HG02970 (cell line): ENCODE data around the gene KPNB1.

ENCODE experiments used
- ATAC-seq: cut with Tn5 transposase; IDR thresholded peaks from one replicate; pipeline ENCODE4 v1.9.1; 2021; ENCODE audit warnings: mild to moderate bottlenecking, moderate library complexity, moderate number of reproducible peaks; ENCODE audit not compliant: unreplicated experiment, low FRiP score

KPNB1 gene

GRCh38 chr17:47708312-47708863 lies 58.7 kb downstream of the KPNB1 start:
- no peak for ATAC-seq

DNA sequence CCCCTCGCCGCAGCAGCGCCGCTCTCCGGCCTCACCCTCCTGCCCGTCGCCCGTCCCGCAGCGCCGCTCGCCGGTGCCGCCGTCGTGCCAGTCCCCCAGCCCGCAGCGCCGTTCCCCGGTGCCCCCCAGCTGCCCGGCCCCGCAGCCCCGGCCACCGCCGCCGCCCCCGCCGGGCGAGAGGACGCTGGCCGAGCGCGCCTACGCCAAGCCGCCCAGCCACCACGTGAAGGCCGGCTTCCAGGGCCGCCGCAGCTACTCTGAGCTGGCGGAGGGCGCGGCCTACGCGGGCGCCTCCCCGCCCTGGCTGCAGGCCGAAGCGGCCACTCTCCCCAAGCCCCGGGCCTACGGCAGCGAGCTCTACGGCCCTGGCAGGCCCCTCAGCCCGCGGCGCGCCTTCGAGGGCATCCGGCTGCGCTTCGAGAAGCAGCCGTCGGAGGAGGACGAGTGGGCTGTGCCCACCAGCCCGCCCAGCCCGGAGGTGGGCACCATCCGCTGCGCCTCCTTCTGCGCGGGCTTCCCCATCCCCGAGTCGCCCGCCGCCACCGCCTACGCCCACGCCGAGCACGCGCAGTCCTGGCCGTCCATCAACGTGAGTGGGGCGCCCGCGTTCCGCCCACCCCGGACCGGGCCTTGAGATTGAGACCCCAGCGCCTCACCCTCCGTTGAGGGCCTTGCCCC lies 59.3 kb downstream of the KPNB1 start:
- no peak for ATAC-seq

DNA sequence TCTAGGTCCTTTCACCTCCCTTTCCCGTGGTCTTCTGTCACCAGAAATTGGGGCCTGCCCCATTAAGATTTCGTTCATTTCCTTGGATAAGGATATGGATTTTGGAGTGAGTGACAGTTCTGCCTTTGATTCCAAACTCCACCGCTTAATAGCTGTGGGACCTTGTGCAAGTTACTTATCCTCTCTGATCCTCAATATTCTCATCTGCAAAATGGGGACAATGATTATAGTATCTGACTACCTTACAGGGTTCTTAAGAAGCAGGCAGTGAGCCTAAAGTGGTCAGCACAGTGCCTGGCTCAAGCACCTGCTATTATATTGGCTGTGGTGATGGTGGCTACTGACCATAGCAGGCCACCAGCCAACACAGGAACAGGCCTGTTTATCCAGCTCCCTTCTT lies 59.9 kb downstream of the KPNB1 start:
- no peak for ATAC-seq

DNA sequence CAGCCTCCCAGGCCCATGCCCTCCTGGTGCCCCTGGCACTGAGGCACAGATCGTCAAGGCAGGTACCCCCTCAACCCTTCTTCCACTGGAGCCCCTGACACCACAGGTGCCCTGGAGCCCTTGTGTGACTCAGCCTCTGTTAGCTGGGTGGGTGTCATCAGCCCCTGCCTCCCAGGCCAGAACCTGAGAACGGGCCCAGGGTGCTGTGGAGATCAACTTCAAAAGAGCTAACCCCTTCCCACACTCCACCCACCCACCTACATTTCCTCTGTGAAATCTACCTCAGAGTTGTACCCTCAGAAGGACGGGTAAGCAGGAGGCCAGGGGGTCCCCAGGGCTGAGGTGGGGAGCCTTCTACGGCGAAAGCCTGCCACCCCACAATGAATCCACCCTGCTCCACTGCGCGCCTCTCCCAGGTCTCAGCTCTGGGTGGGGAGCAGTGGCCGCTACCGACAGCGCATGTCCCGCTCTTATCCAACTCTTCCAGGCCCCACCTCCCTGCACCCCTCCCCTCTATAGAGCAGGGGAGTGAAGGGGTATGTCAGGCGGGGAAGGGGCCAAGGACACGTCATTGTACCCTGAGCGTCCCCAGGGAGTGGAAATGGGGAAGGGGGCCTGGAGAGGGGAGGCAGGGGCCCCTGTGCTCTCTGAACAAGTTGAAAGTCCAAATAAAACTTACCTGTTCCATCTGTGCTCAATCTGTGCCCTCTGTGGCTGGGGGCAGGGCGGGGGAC lies 61.8 kb downstream of the KPNB1 start:
- no peak for ATAC-seq

- no peak for ATAC-seq
These were observed 62.8 kb downstream of the KPNB1 start for GRCh38 chr17:47712330-47713023.

GRCh38 chr17:47713980-47714700 lies 64.4 kb downstream of the KPNB1 start:
- no peak for ATAC-seq

DNA sequence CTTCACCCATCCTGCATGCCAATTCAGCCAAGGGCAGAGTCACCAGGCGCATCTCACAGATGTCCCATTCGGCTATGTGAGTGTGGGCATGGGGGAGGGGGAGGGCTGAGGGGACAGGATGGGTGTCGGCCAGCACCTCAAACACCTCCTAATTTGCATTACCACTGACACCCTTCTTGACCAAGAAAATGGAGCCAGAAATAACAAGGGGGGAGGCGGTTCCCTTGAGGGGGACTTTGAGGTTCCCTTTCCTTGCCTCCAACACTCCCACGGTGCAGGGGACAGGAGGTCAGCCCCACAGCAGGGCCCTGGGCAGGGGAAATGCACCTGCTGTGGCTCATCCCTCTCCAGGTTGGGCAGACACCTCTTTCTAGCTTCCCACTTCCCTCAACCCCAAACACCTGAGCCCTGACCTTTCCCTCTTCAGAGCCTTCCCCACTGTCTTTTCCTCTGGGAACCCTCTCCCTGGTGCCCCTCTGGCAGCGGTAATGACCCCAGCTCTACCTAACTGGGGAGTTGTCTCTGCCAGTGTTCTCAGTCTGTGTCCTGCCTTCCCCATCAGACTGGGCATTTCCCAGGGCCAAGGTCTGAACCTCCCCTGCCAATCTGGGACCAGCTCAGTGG lies 65.2 kb downstream of the KPNB1 start:
- ATAC-seq = no peak

DNA sequence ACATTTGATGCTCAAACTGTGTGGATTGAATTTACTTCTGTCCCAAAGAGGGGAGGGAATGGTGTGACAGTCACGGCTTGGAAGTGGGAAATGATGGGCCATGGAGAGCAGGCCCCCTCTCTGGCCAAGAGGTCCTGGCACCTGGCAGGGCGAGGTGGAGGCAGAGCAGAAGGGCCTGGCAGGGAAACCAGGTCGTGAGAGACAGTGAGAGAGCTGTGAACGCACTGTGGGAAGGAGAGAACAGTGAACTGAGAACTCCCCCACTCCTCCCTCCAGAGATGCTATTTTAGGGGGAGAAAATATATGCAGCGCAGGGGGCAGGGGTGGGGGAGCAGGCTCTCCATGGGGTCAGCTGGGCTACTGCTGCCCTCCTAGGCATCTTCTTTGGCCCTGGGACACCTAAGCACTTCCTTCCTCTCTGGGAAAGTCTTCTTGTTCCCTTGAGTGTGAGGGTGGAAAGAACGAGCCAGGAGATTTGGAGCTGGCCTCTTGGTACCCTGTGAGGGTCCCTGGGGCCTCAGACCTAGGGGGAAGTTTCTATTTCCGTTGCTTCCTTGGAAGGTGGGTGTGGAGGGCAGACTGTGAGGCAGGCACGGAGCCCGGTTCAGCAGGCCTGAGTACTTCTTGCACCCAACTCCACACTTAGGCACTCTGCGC lies 66.1 kb downstream of the KPNB1 start:
- no peak for ATAC-seq

DNA sequence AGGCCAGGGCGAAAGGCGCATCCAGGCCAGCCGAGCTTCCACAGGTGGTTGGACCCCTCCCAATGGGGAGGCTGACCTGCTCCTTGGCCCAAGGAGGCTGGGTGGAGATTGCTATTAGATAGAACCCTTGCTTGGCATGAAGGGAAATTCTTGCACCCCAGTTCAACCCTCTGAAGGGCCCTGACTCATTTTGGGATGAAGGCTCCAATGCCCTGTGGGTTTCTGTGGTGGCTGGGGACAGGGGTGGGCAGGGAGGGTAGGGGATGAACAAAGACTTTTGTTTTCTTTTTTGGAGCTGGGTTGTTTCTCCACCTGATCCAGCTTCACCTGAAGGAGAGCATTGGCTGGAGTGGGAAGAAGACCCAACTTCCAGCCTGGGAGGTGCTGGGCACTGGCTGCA lies 66.7 kb downstream of the KPNB1 start:
- ATAC-seq = no peak

DNA sequence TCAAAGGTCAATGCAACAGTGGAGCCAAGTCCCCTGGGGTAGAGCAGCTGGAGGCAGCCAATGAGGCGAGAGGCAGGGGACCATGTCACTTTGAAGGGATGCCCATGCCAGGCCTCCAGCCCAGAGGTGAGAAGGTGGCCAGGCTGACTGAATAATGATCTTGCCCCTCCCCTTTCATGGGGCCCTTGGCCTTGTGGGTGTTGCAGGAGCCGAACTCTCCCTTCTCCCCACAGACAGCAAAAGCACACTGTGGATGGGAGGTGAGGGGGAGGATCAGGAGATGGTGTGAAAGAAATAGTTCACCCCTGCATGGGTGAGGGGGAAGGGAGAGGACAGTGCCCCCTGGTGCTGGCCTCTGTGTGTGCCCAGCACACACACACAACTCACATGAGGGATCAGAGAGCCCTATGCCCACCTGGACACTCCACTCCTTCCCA lies 67.6 kb downstream of the KPNB1 start:
- ATAC-seq = no peak

DNA sequence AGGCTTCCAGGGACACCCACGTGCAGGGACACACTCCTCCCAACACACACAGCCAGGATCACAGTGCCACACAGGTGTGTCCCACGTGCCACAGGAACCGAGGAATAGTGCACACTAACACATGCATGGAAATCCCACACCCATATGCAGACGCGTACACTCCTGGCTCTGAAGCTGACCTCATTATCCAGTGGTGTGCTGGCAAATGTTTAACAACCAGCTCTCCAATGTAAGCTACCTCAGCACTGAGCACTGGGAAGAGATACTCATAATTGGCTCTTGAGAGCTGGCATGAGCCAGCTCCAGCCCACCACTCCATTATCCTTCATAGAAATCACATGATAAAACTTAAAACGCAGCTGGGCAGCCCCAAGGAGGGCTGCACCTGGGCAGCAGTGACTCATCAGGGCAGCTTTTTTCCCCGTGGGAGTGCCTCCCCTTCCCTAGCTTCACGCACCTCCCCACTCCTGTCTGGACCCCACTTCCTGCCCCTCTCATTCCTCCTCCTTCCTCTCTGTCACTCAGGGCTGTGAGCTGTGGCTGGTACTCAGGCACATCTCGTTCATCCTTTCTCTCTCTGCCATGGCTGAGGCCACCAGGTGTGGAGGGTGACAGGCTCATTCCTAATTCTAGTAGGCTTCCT lies 68.4 kb downstream of the KPNB1 start:
- ATAC-seq = no peak

DNA sequence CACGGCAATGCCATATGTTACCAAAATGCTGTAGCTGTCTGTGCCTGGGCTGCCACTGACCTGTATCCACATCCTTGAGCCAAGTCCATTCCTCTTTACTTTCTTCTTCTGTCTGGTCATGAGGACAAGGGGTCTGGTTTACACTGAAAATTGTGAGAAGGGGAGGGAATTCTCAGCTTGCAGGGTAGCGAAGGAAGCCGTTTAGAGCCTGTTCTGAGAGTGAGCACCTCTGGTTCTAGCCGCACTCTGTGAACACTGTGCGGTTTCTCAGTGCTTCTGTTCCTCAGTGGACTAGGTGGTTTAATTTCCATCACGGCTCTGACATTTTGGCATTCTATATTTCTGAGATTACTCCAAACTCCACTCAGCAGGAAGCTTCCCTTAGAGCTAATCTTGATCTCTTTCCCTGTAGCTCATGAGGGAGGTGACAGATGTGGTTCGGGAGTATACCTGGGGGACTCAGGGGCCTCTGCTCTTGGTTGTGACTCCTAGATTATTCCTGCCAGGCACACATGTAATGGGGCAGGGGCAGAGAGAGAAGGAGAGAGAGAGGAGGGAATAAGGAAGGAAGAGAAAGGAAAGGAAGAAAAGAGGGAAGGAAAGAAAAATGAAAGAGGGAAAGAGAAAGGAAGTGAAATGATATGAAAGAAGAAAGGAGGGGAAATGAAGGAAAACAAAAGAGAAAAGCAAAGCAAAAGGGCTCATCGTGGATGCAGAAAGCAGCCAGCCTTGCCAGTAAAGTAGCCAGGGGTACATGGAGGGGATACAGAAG lies 69.1 kb downstream of the KPNB1 start:
- ATAC-seq = no peak

GRCh38 chr17:47719411-47720152 lies 69.9 kb downstream of the KPNB1 start:
- ATAC-seq = no peak

- ATAC-seq = no peak
These were observed 70.5 kb downstream of the KPNB1 start for GRCh38 chr17:47720196-47720595.

DNA sequence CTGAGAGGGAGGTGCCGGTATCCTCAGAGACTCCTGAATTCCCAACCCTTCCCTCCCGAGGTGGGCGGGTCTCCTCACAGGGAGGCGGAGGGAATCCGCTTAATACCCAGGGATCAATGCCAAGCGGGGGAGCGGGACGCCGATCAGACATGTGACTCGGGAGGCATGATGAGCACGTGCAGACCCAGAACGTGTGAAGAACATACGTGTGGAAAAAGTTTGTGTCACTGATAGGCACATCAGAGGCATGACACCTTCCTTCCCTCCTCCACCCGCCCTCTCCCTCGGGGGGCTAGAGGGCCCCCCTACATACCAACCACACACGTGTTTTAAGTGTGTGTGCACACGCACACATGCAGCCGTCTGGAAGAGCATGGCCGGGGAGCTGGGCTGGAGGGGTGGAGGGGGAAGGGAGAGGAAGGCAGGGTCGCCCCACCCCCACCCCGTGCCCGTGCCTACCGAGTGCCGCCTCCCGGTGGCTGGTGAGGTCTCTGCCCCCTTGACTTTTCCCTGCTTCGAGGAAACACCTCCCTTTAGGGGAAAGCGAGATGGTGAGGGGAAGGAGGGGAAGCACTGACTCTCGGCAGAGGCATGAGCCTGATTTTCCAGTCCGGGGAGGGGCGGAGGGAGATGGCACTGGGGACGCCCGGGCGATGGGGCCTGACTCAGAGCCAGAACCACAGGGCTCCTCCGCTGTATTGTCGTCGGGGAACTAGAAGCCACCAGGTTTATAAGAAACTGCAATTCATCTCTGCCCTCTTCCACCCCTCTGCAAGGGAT lies 71.2 kb downstream of the KPNB1 start:
- ATAC-seq = no peak

DNA sequence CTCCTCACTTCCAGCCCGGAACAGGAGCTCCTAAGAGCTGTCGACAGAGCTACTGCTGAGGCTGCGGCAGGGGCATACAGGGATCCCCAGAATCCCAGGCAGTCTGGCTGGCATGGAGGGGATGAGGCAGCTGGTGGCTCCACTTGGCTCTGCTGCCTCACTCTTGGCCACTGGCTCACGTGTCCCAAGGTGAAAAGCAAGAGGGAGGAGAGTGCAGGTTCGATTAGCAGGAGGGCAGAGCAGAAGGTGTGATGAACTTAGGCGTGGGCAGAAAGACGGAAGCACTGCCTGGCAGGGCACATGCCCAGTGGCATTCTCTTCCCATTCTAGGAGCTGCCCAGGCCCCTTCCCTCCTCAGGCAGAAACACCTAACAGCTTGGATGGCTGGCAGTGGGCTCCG lies 72.0 kb downstream of the KPNB1 start:
- no peak for ATAC-seq

DNA sequence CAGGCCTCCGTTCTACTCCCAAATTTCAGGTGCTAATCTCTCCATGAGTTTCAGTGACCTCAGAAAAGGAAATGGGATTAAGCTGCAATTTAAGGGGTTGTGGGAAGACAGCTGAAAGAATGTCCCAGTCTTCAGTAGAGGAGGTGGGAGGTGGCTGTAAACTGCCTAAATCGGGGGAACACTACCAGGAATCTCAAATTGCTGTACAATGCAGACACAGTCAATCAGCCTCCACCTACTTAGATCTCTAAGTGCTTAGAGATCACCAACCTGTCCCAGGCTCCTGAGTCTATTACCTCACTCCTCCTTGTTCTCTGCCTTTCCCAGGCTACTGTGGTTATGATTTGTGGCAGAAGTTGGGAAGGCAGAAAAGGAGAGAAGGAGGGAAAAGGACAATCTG lies 75.0 kb downstream of the KPNB1 start:
- ATAC-seq = no peak
